ENCODE measurements around the gene SRF.
A peak's percentile ranks its signal among the peaks of the same experiment; 100 is the strongest.

The SRF gene

GRCh38 chr6:43170417-43170930 is 595 bp upstream of the SRF start:
- H3K27me3 ChIP-seq (replicated peaks; ENCODE audit: control insufficient read depth, insufficient read depth, low read length), result no peaks in the 10 kb centered on the region
- TF ChIP-seq CTCF (IDR thresholded peaks at IDR 0.05; ENCODE audit: insufficient read depth, low read length, poor library complexity, severe bottlenecking), result no peak
- peaks cover 2% of the 10 kb centered on the region for H3K36me3 ChIP-seq (ENCODE audit: control insufficient read depth, insufficient read depth, low read length)
- H3K4me3 ChIP-seq (replicated peaks; ENCODE audit: low read depth, low read length), result peak overlapping the region; percentile 90
- DNase-seq (ENCODE audit: extremely low read depth, insufficient read length), result no peak

- H3K4me3 ChIP-seq (replicated peaks; ENCODE audit: low read depth, low read length), result peak overlapping the region; percentile 90
- peak; percentile 48 for DNase-seq (ENCODE audit: extremely low read depth, insufficient read length)
- no peaks in the 10 kb centered on the region for H3K27me3 ChIP-seq (replicated peaks; ENCODE audit: control insufficient read depth, insufficient read depth, low read length)
- TF ChIP-seq CTCF (IDR thresholded peaks at IDR 0.05; ENCODE audit: insufficient read depth, low read length, poor library complexity, severe bottlenecking), result no peak
- H3K36me3 ChIP-seq (ENCODE audit: control insufficient read depth, insufficient read depth, low read length), result peaks cover 14% of the 10 kb centered on the region
Observed at GRCh38 chr6:43171707-43172103, 636 bp downstream of the SRF start.

GRCh38 chr6:43172104-43173007 is 1.3 kb downstream of the SRF start:
- Histone ChIP-seq H3K4me3 (replicated peaks; ENCODE audit: low read depth, low read length) (peak overlapping the region; percentile 90), H3K36me3 (ENCODE audit: control insufficient read depth, insufficient read depth, low read length) (peaks cover 14% of the 10 kb centered on the region), H3K27me3 (replicated peaks; ENCODE audit: control insufficient read depth, insufficient read depth, low read length) (no peaks in the 10 kb centered on the region)
- DNase-seq (ENCODE audit: extremely low read depth, insufficient read length), result peak; percentile 59
- no peak for TF ChIP-seq CTCF (IDR thresholded peaks at IDR 0.05; ENCODE audit: insufficient read depth, low read length, poor library complexity, severe bottlenecking)

GRCh38 chr6:43173591-43174262 is 2.7 kb downstream of the SRF start:
- no peaks in the 10 kb centered on the region for H3K27me3 ChIP-seq (replicated peaks; ENCODE audit: control insufficient read depth, insufficient read depth, low read length)
- TF ChIP-seq CTCF (IDR thresholded peaks at IDR 0.05; ENCODE audit: insufficient read depth, low read length, poor library complexity, severe bottlenecking), result no peak
- H3K36me3 ChIP-seq (ENCODE audit: control insufficient read depth, insufficient read depth, low read length), result peaks cover 21% of the 10 kb centered on the region
- H3K4me3 ChIP-seq (replicated peaks; ENCODE audit: low read depth, low read length), result peak overlapping the region; percentile 90
- DNase-seq (ENCODE audit: extremely low read depth, insufficient read length), result no peak

GRCh38 chr6:43174263-43175112 is 3.4 kb downstream of the SRF start:
- Histone ChIP-seq H3K36me3 (ENCODE audit: control insufficient read depth, insufficient read depth, low read length) (peaks cover 27% of the 10 kb centered on the region), H3K27me3 (replicated peaks; ENCODE audit: control insufficient read depth, insufficient read depth, low read length) (no peaks in the 10 kb centered on the region), H3K4me3 (replicated peaks; ENCODE audit: low read depth, low read length) (peak overlapping the region; percentile 90)
- no peak for TF ChIP-seq CTCF (IDR thresholded peaks at IDR 0.05; ENCODE audit: insufficient read depth, low read length, poor library complexity, severe bottlenecking)
- peak; percentile 91 for DNase-seq (ENCODE audit: extremely low read depth, insufficient read length)
